PC-9 (cell line): Measurements from ENCODE around the gene L3MBTL3. TPM values are rescaled to one million over a fixed set of nuclear protein-coding genes. Genes with fewer than 3 reads are reported as not detected.

ENCODE experiments used
- BruUV-seq: library from RNA; stranded (reverse); fragments of 400-500 nt; replicated peaks from 2 replicates; lab custom pipeline; 2021; lab: Mats Ljungman, UMichigan
- CTCF ChIA-PET: fragments of 300-600 bp; sonication (Branson Sonifier 250); formaldehyde crosslinking; loops from one replicate; lab custom pipeline; 2022; ENCODE audit warnings: antibody characterized with exemption; lab: Charles Lee
- POLR2A ChIA-PET: fragments of 300-600 bp; sonication (Branson Sonifier 250); formaldehyde crosslinking; loops from one replicate; lab custom pipeline; 2022; ENCODE audit warnings: antibody characterized with exemption; ENCODE audit not compliant: unreplicated experiment; lab: Charles Lee
- DNase-seq, 2 experiments: peaks; one replicate each; pipeline versions ENCODE4 v3.0.0 to v3.0.0-alpha.2; 2015 to 2022; ENCODE audit warnings: mixed read lengths in 1 of 2
- H2AFZ ChIP-seq: fragments of 200-600 bp; sonication (generic); 2 replicates; pipeline ENCODE4 v1.8.1; 2017; ENCODE audit warnings: antibody characterized with exemption
- H3F3A ChIP-seq: fragments of 200-600 bp; sonication (generic); 2 replicates; pipeline ENCODE4 v1.8.1; 2017; ENCODE audit warnings: antibody characterized with exemption, mild to moderate bottlenecking, low read depth; ENCODE audit not compliant: insufficient read depth
- H3K27ac ChIP-seq: fragments of 200-600 bp; sonication (generic); 2 replicates; pipeline ENCODE4 v1.6.1; 2016; ENCODE audit warnings: mixed run types
- H3K27me3 ChIP-seq: fragments of 200-600 bp; sonication (generic); 2 replicates; pipeline ENCODE4 v1.6.1; 2016; ENCODE audit warnings: low read depth, mixed run types; ENCODE audit not compliant: insufficient read depth
- H3K36me3 ChIP-seq: fragments of 200-600 bp; sonication (generic); 2 replicates; pipeline ENCODE4 v1.6.1; 2016; ENCODE audit warnings: low read depth, mixed run types
- H3K4me1 ChIP-seq: fragments of 200-600 bp; sonication (generic); replicated peaks from 2 replicates; pipeline ENCODE4 v1.6.1; 2016; ENCODE audit warnings: mixed run types; ENCODE audit not compliant: insufficient read depth
- H3K4me2 ChIP-seq: fragments of 200-600 bp; sonication (generic); 2 replicates; pipeline ENCODE4 v1.6.1; 2017; ENCODE audit warnings: mixed run types
- H3K4me3 ChIP-seq: fragments of 200-600 bp; sonication (generic); 2 replicates; pipeline ENCODE4 v1.6.1; 2016; ENCODE audit warnings: mixed run types
- H3K79me2 ChIP-seq: fragments of 200-600 bp; sonication (generic); 2 replicates; pipeline ENCODE4 v1.6.1; 2017; ENCODE audit warnings: low read depth, mixed run types
- H3K9me2 ChIP-seq: fragments of 200-600 bp; sonication (generic); 2 replicates; pipeline ENCODE4 v1.8.1; 2017; ENCODE audit warnings: mild to moderate bottlenecking; ENCODE audit not compliant: insufficient read depth
- H3K9me3 ChIP-seq: fragments of 200-600 bp; sonication (generic); 2 replicates; pipeline ENCODE4 v1.8.1; 2016; ENCODE audit warnings: low read depth; ENCODE audit not compliant: insufficient read depth
- H4K20me1 ChIP-seq: fragments of 200-600 bp; sonication (generic); 2 replicates; pipeline ENCODE4 v1.8.1; 2017; ENCODE audit not compliant: insufficient read depth
- EZH2 ChIP-seq: fragments of 200-600 bp; sonication (generic); IDR thresholded peaks from 2 replicates; pipeline ENCODE4 v1.8.0; 2017; ENCODE audit warnings: antibody characterized with exemption, low read depth
- intact Hi-C: fragments of 100-400 bp; cut with micrococcal nuclease; formaldehyde crosslinking; loops from one replicate; pipeline ENCODE4 v1.10.0; 2022; ENCODE audit not compliant: unreplicated experiment
- total RNA-seq: library from RNA; stranded (reverse); gene quantifications from 2 replicates; pipeline ENCODE4 v1.2.3, GENCODE V29; 2021
- TF ChIP-seq, protein P1 (sequence below): fragments of 200-600 bp; sonication (generic); conservative IDR thresholded peaks from 2 replicates; pipeline ENCODE4 v1.6.1; 2017; ENCODE audit warnings: mixed run types, antibody characterized with exemption, mild to moderate bottlenecking, moderate library complexity

The L3MBTL3 gene
- total RNA-seq, 1 experiment from 2014 or later = 6.1 TPM

DNA sequence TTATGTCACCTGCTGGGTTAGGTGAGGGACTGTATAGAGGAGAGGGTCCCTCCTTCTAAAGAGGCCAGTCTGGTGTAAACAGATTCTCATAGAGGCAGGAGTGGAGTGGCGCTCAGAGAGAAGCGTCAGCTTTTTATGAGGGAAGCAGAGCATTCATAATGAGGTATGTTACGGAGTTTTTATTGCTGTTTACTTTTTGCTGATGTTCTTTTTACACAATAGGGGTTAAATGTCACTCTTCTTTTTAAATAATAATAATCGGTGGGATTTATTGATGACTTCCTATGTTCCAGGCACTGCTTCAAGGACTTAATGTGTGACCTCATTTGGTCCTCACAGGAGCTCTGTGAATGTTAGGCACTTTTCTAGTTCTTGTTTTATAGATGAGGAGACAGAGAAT lies 79.9 kb downstream of the L3MBTL3 start:
- DNase-seq = no peak
- Histone ChIP-seq H3K4me2 (no peak overlapping the region), H3K79me2 (no peaks in the 10 kb centered on the region), H3K9me3 (no peaks in the 10 kb centered on the region), H4K20me1 (no peaks in the 10 kb centered on the region), H3K4me1 (no peaks in the 10 kb centered on the region), H3F3A (no peaks in the 10 kb centered on the region), H3K9me2 (no peaks in the 10 kb centered on the region), H3K36me3 (no peaks in the 10 kb centered on the region), H3K27me3 (no peaks in the 10 kb centered on the region), H3K4me3 (no peak overlapping the region), H2AFZ (no peak overlapping the region), H3K27ac (no peak overlapping the region)
- intact Hi-C loops = no loop called here
- CTCF ChIA-PET = no interaction called here
- no TSS peak for BruUV-seq
- TF ChIP-seq, protein P1, sequence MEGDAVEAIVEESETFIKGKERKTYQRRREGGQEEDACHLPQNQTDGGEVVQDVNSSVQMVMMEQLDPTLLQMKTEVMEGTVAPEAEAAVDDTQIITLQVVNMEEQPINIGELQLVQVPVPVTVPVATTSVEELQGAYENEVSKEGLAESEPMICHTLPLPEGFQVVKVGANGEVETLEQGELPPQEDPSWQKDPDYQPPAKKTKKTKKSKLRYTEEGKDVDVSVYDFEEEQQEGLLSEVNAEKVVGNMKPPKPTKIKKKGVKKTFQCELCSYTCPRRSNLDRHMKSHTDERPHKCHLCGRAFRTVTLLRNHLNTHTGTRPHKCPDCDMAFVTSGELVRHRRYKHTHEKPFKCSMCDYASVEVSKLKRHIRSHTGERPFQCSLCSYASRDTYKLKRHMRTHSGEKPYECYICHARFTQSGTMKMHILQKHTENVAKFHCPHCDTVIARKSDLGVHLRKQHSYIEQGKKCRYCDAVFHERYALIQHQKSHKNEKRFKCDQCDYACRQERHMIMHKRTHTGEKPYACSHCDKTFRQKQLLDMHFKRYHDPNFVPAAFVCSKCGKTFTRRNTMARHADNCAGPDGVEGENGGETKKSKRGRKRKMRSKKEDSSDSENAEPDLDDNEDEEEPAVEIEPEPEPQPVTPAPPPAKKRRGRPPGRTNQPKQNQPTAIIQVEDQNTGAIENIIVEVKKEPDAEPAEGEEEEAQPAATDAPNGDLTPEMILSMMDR = no peak
- TF ChIP-seq EZH2 = no peak
- POLR2A ChIA-PET = no interaction called here

DNA sequence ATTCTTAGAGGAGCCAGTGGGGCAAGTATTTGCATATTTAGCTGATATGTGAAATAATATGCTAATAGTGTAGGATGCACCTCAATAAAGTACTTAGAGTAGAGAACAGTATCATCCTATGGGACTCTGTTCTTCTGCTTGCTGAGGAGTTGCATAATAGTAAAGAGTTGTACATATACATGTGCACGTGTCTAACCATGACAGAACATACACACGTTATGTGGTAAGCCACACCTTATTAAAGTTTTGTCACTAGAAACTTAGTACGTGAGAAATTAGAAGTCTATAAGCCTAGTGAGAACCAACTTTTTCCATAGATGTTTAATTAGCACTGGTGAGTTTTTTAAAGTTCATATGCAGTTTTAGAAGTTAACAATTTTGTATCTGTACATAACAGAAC lies 80.7 kb downstream of the L3MBTL3 start:
- no peak for TF ChIP-seq EZH2
- TF ChIP-seq, protein P1 = no peak
- Histone ChIP-seq H3K36me3 (no peaks in the 10 kb centered on the region), H4K20me1 (no peaks in the 10 kb centered on the region), H3K79me2 (no peaks in the 10 kb centered on the region), H3K9me3 (no peaks in the 10 kb centered on the region), H2AFZ (no peak overlapping the region), H3K4me3 (no peak overlapping the region), H3K4me1 (no peaks in the 10 kb centered on the region), H3K4me2 (no peak overlapping the region), H3K27me3 (no peaks in the 10 kb centered on the region), H3F3A (no peaks in the 10 kb centered on the region), H3K27ac (no peak overlapping the region), H3K9me2 (no peaks in the 10 kb centered on the region)
- no peak for DNase-seq
- POLR2A ChIA-PET = no interaction called here
- BruUV-seq = no TSS peak
- CTCF ChIA-PET = no interaction called here
- intact Hi-C loops = no loop called here

DNA sequence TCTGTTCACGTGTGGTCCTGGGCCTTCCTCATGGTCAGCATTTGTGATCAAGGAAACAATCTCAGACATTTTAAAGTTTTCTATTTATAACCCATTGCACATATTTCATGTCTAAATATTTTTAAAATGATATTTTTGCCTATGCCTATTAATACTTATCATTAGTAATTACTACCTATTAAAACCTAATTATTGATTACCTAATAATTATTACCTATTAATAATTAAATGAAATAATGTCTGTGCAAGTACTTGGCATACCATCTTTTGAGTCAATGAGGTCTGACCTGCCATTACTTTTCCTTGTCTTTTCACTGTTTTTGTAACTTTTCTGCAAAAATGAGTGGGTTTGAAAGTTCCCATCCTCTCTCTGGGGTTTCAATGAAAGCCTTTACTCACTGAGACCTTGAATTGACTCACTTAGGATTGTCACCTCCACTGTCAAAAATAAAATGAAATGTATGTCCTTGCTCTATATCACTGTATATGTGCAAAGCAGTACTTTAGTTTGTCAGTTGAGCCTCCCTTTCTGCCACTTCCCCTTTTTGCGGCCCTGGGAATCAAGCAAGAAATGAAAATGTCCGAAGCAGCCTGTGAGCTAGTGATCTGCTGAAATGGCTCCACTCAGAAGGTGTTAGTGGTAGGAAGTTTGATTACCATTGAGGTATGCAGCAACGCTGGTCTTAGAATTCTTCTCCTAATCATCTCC lies 87.8 kb downstream of the L3MBTL3 start:
- intact Hi-C loops = no loop called here
- Histone ChIP-seq H3K27ac (no peak overlapping the region), H3K9me2 (no peaks in the 10 kb centered on the region), H3K36me3 (no peaks in the 10 kb centered on the region), H3K79me2 (no peaks in the 10 kb centered on the region), H3K9me3 (no peaks in the 10 kb centered on the region), H3F3A (no peaks in the 10 kb centered on the region), H3K4me2 (no peak overlapping the region), H3K4me1 (no peaks in the 10 kb centered on the region), H3K27me3 (no peaks in the 10 kb centered on the region), H2AFZ (no peak overlapping the region), H3K4me3 (no peak overlapping the region), H4K20me1 (no peaks in the 10 kb centered on the region)
- no peak for DNase-seq
- CTCF ChIA-PET = no interaction called here
- no TSS peak for BruUV-seq
- POLR2A ChIA-PET = no interaction called here
- TF ChIP-seq, protein P1 = no peak
- no peak for TF ChIP-seq EZH2
